ENCODE results near the gene MAGOH.

DNA sequence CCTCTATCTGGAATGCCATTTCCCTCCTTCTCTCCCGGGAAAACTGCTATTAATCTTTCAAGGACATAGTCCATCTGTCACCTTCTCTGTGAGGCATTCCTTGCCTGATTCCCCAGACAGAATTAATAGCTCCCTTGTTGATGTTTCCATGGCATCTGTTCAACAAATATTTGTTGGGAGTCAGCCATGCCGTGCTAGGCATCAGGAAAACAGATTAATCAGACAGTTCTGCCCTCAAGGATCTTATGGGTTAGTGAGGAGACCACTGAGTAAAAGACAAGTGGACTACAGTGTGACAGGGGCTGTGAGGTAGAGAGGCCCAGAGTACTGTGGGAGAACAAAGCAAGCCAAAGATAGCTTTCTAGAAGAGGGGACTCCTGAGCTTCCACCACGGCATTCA lies 11.4 kb upstream of the MAGOH start:
- TF ChIP-seq, protein P1, sequence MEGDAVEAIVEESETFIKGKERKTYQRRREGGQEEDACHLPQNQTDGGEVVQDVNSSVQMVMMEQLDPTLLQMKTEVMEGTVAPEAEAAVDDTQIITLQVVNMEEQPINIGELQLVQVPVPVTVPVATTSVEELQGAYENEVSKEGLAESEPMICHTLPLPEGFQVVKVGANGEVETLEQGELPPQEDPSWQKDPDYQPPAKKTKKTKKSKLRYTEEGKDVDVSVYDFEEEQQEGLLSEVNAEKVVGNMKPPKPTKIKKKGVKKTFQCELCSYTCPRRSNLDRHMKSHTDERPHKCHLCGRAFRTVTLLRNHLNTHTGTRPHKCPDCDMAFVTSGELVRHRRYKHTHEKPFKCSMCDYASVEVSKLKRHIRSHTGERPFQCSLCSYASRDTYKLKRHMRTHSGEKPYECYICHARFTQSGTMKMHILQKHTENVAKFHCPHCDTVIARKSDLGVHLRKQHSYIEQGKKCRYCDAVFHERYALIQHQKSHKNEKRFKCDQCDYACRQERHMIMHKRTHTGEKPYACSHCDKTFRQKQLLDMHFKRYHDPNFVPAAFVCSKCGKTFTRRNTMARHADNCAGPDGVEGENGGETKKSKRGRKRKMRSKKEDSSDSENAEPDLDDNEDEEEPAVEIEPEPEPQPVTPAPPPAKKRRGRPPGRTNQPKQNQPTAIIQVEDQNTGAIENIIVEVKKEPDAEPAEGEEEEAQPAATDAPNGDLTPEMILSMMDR (optimal IDR thresholded peaks at IDR 0.05 in 1 of 3, IDR thresholded peaks at IDR 0.05 in 1 of 3, conservative IDR thresholded peaks at IDR 0.05 in 1 of 3; ENCODE audit: extremely low read depth in 1 of 3, insufficient read depth in 2 of 3, low read length in 3 of 3), result no peak
- no peak for TF ChIP-seq EZH2 (IDR thresholded peaks at IDR 0.05; ENCODE audit: low read length)
